Upper lobe of left lung (tissue), 6 donors: ENCODE results near the gene MAP2K5. TPM values are rescaled to one million over a fixed set of nuclear protein-coding genes. Genes with fewer than 3 reads are reported as not detected.
"Not testable (repeated sequence)": the region's sequence is repeated elsewhere in the genome, so short reads cannot be mapped to it uniquely, and the experiment has no call there.

Source experiments
- ATAC-seq, 2 donors: fragments of 200-7000 bp; cut with Tn5 transposase; one replicate each; pipeline ENCODE4 v1.9.1; 2022; ENCODE audit warnings: mild to moderate bottlenecking in 2 of 2, moderate library complexity in 2 of 2; ENCODE audit not compliant: low FRiP score in 2 of 2
- DNase-seq, 2 donors: peaks; one replicate each; pipeline ENCODE4 v3.0.0-alpha.2; 2019 to 2020
- H3K27ac ChIP-seq, 4 donors: fragments of 200-600 bp; sonication (generic); one replicate each; pipeline ENCODE4 v1.5.1; 2016 to 2019
- H3K27me3 ChIP-seq, 4 donors: fragments of 200-600 bp; sonication (generic); one replicate each; pipeline ENCODE4 v1.5.1; 2017 to 2019
- H3K36me3 ChIP-seq, 4 donors: fragments of 200-600 bp; sonication (generic); one replicate each; pipeline ENCODE4 v1.5.1; 2016 to 2019
- H3K4me1 ChIP-seq, 4 donors: fragments of 200-600 bp; sonication (generic); one replicate each; pipeline ENCODE4 v1.5.1; 2018 to 2019
- H3K4me3 ChIP-seq, 4 donors: fragments of 200-600 bp; sonication (generic); one replicate each; pipeline ENCODE4 v1.5.1; 2017 to 2019; ENCODE audit warnings: mild to moderate bottlenecking in 2 of 4, moderate library complexity in 1 of 4
- H3K9me3 ChIP-seq, 4 donors: fragments of 200-600 bp; sonication (generic); one replicate each; pipeline ENCODE4 v1.5.1; 2018 to 2019
- EP300 ChIP-seq, 4 donors: sonication (generic); formaldehyde crosslinking; IDR thresholded peaks; one replicate each; pipeline ENCODE4 v1.5.1; 2017; ENCODE audit warnings: antibody characterized with exemption in 4 of 4, control low read depth in 2 of 4
- POLR2A ChIP-seq, 4 donors: fragments of 450-650 bp; IDR thresholded peaks; one replicate each; pipeline ENCODE4 v1.5.1; 2016 to 2017; ENCODE audit warnings: antibody characterized with exemption in 4 of 4, mild to moderate bottlenecking in 2 of 4
- POLR2AphosphoS5 ChIP-seq, 2 donors: sonication (generic); formaldehyde crosslinking; IDR thresholded peaks; one replicate each; pipeline ENCODE4 v1.5.1; 2017; ENCODE audit warnings: antibody characterized with exemption in 2 of 2
- WGBS, 2 donors: methylation state at CpG; one replicate each; pipeline ENCODE4 v1.1.5; 2017 to 2018; 5-methylcytosine and 5-hydroxymethylcytosine counted together
- total RNA-seq, 6 donors: library from RNA; depleted of rRNA in 4 of 6; stranded (reverse); fragments of >200 nt in 4 of 6; gene quantifications; one replicate each; pipeline versions ENCODE4 v1.1.0 to v1.2.1, GENCODE V29; 2016 to 2021
- TF ChIP-seq, protein P1 (sequence below), 6 experiments: fragments of 450-650 bp in 4 of 6; fragments of 200-600 bp in 2 of 6; sonication (generic) in 2 of 6; IDR thresholded peaks; one replicate each; pipeline ENCODE4 v1.5.1; 2016 to 2019; ENCODE audit warnings: antibody characterized with exemption in 6 of 6
- donor health status: DM: no; HTN: no; CAD: no; lungs with moderate emphysema.
- donor health status: DM: no; HTN: yes; CAD: no; lungs with severe emphysema.

Gene MAP2K5
- total RNA-seq, 6 donors from 2014 or later: 7.8 to 25.6 (median 16.0) TPM

DNA sequence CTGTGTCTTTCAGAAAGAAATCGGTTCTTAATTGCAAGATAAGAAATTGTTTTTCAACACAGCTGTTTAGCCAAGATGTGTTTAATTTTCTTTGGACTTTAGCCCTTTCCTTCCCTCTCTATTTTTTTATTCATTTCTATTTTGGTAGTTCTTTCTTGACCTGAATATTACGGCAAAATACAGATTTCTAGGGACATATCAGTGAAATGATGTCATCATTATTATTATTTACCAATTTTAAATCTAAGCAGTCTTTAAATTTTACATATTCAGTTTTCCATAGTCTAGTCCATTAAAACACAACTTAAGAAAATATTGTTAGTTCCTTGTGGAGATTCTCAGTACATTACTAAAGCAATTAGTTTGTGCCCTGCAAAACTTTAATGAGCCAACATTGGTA, 104.3 kb downstream of the MAP2K5 start:
- ATAC-seq (no peak), DNase-seq (no peak)
- TF ChIP-seq, protein P1, sequence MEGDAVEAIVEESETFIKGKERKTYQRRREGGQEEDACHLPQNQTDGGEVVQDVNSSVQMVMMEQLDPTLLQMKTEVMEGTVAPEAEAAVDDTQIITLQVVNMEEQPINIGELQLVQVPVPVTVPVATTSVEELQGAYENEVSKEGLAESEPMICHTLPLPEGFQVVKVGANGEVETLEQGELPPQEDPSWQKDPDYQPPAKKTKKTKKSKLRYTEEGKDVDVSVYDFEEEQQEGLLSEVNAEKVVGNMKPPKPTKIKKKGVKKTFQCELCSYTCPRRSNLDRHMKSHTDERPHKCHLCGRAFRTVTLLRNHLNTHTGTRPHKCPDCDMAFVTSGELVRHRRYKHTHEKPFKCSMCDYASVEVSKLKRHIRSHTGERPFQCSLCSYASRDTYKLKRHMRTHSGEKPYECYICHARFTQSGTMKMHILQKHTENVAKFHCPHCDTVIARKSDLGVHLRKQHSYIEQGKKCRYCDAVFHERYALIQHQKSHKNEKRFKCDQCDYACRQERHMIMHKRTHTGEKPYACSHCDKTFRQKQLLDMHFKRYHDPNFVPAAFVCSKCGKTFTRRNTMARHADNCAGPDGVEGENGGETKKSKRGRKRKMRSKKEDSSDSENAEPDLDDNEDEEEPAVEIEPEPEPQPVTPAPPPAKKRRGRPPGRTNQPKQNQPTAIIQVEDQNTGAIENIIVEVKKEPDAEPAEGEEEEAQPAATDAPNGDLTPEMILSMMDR (IDR thresholded peaks at IDR 0.05): no peak
- no peak for TF ChIP-seq POLR2AphosphoS5 (IDR thresholded peaks at IDR 0.05)
- TF ChIP-seq EP300 (IDR thresholded peaks at IDR 0.05): no peak
- TF ChIP-seq POLR2A (IDR thresholded peaks at IDR 0.05): no peak
- no peak overlapping the region for H3K27ac ChIP-seq
- H3K36me3 ChIP-seq: peaks cover 0 to 3% (median 0%) of the 10 kb centered on the region in 4 donors
- no peaks in the 10 kb centered on the region for H3K27me3 ChIP-seq
- no peaks in the 10 kb centered on the region for H3K9me3 ChIP-seq
- WGBS, 2 donors: 78 to 87% methylated on average over 2 of the region's 2 CpGs
- no peak overlapping the region for H3K4me3 ChIP-seq
- H3K4me1 ChIP-seq: no peaks in the 10 kb centered on the region

DNA sequence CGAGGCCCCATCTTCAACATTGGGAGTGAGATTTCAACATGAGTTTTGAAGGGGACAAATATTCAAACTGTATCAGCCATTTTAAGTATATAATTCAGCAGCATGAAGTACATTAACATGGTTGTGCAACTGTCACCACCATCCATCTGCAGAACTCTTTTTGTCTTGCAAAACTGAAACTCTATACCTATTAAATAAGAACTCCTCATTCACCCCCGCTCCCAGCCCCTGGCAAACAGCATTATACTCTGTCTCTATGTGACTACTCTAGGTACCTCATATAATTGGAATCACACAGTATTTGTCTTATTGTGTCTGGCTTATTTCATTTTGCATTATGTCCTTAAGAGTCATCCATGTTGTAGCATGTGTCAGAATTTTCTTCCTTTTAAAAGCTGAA, 110.1 kb downstream of the MAP2K5 start:
- DNase-seq (no peak), ATAC-seq (no peak)
- H3K9me3 ChIP-seq: peaks cover 0 to 12% (median 5%) of the 10 kb centered on the region in 4 donors
- H3K27me3 ChIP-seq: no peaks in the 10 kb centered on the region
- TF ChIP-seq, protein P1 (IDR thresholded peaks at IDR 0.05): no peak
- no peak for TF ChIP-seq EP300 (IDR thresholded peaks at IDR 0.05)
- no peak for TF ChIP-seq POLR2AphosphoS5 (IDR thresholded peaks at IDR 0.05)
- no peak for TF ChIP-seq POLR2A (IDR thresholded peaks at IDR 0.05)
- no peak overlapping the region for H3K27ac ChIP-seq
- no peaks in the 10 kb centered on the region for H3K4me1 ChIP-seq
- H3K4me3 ChIP-seq: no peak overlapping the region
- peaks cover 0 to 9% (median 0%) of the 10 kb centered on the region in 4 donors for H3K36me3 ChIP-seq
- WGBS, 2 donors: 91 to 92% methylated on average over 2 of the region's 2 CpGs

DNA sequence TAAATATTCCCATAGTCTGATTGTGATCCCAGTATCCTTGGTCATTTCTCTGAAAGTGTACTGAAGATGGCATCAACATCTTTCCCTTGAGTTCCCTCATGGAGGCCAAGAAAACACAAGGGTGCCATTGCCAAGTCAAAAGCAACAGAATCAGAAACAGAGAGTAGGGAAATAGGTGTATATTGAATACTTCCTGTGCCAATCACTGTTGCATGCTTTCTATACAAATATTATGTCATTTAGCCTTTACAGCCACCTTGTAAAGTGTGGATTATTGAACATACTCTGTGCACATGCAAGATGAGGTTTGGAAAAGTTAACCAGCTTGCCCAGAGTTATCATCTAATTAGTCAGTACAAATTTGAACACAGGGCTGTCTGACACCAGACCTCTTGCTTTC, 117.9 kb downstream of the MAP2K5 start:
- Histone ChIP-seq H3K27ac (no peak overlapping the region), H3K27me3 (no peaks in the 10 kb centered on the region), H3K36me3 (peaks cover 0 to 10% (median 0%) of the 10 kb centered on the region in 4 donors), H3K4me3 (no peak overlapping the region), H3K4me1 (no peaks in the 10 kb centered on the region), H3K9me3 (peaks cover 0 to 3% (median under 1%) of the 10 kb centered on the region in 4 donors)
- DNase-seq (no peak), ATAC-seq (no peak)
- TF ChIP-seq EP300 (IDR thresholded peaks at IDR 0.05) (no peak), POLR2A (IDR thresholded peaks at IDR 0.05) (no peak)

DNA sequence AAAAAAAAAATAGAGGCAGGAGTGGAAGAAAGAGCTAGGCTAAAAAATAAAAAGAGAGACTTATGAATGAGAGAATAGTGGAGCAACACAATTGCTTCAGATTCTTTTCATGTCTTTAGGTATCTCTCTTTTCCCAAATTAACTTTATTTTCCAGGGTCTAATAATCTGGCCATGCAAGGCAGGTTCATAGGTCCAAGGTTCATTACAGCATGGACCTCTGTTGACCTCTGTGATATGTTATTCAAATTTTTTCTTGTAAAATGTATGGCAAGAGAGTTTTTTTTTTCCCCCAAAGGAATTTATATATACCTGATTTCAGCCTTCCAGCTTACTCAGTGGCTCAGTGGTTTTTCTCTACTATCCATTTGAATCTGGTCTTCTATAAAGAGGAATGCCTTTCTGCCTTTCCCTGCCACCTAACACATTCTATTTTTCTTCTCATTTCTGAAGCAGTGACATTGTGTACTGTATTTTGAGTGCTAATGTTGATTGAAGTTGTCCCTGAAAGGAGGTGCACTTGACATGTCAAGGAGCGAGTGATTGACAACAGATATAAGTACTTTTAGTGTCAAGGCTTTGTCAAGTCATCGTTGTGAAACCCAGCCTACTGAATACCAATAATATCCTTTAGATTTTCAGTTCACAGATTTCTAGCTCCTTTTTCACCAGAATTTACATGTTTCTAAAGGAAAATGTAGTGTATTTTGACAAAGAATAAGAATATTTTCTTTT, 118.5 kb downstream of the MAP2K5 start:
- 73 to 81% methylated on average over 2 of the region's 2 CpGs for WGBS, 2 donors

DNA sequence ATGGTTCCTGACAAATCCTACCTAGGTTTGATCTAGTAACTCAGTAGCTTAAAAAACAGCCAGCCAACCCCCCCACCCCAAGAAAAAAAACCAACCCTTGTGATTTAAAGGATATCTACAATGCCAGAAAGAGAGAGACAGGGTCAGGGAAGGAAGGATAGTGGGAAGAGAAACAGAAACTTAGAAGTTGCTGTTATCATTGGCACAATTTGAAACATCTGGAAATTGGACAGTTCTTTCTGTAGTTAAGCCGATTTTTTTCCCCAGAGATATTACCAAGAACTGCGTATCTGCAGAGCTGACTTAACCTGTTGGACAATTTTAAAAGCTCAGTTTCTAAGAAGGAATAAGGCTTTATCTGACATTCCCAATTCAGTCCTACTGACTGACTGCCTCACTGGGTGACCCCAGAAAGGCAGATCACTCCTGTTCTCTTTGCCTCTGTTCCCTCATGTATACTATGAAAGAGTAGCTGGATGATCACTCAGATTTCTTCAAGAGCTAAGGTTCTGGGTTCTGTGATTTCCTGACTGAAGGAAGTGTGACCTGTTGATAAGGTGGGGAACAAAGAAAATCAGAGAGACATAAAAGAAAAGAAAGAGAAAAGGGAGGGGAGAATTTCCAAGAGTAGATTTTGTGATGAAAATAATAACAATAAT, 128.3 kb downstream of the MAP2K5 start:
- Histone ChIP-seq H3K4me1 (no peaks in the 10 kb centered on the region), H3K9me3 (no peaks in the 10 kb centered on the region), H3K27ac (no peak overlapping the region), H3K36me3 (no peaks in the 10 kb centered on the region), H3K4me3 (no peak overlapping the region), H3K27me3 (no peaks in the 10 kb centered on the region)
- 86 to 90% methylated on average over 2 of the region's 2 CpGs for WGBS, 2 donors
- no peak for ATAC-seq
- no peak for TF ChIP-seq POLR2AphosphoS5 (IDR thresholded peaks at IDR 0.05)
- TF ChIP-seq EP300 (IDR thresholded peaks at IDR 0.05): no peak
- TF ChIP-seq, protein P1 (IDR thresholded peaks at IDR 0.05): no peak
- no peak for TF ChIP-seq POLR2A (IDR thresholded peaks at IDR 0.05)
- no peak for DNase-seq

More for the DNA sequence above, 118.5 kb downstream of the MAP2K5 start:
- Histone ChIP-seq H3K9me3 (no peaks in the 10 kb centered on the region), H3K36me3 (peaks cover 0 to 10% (median 0%) of the 10 kb centered on the region in 4 donors), H3K4me3 (no peak overlapping the region), H3K4me1 (no peaks in the 10 kb centered on the region), H3K27me3 (no peaks in the 10 kb centered on the region), H3K27ac (no peak overlapping the region)
- no peak for ATAC-seq
- TF ChIP-seq POLR2A (IDR thresholded peaks at IDR 0.05) (no peak), POLR2AphosphoS5 (IDR thresholded peaks at IDR 0.05) (no peak), EP300 (IDR thresholded peaks at IDR 0.05) (no peak)
- TF ChIP-seq, protein P1 (IDR thresholded peaks at IDR 0.05): no peak
- DNase-seq: no peak

DNA sequence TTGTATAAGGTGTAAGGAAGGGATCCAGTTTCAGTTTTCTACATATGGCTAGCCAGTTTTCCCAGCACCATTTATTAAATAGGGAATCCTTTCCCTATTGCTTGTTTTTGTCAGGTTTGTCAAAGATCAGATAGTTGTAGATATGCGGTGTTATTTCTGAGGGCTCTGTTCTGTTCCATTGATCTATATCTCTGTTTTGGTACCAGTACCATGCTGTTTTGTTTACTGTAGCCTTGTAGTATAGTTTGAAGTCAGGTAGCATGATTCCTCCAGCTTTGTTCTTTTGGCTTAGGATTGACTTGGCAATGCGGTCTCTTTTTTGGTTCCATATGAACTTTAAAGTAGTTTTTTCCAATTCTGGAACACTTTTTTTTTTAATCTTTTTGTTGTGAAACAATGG, 130.3 kb downstream of the MAP2K5 start:
- DNase-seq, H3K27ac ChIP-seq, H3K4me3 ChIP-seq, H3K9me3 ChIP-seq, ATAC-seq, H3K27me3 ChIP-seq, H3K4me1 ChIP-seq, H3K36me3 ChIP-seq: not testable (repeated sequence)
- WGBS, 2 donors: 98 to 100% methylated on average over 2 of the region's 2 CpGs
